Karpas-422 (cell line): Measurements from ENCODE around the gene HS3ST4. TPM values are rescaled to one million over a fixed set of nuclear protein-coding genes. Genes with fewer than 3 reads are reported as not detected.

Experiments
- DNase-seq: peaks from one replicate; pipeline ENCODE4 v3.0.0-alpha.2; 2015
- H2AFZ ChIP-seq: fragments of 200-600 bp; sonication (generic); 2 replicates; pipeline ENCODE4 v1.6.1; 2014; ENCODE audit warnings: antibody characterized with exemption, low read length, mixed read lengths
- H3K27ac ChIP-seq: fragments of 200-600 bp; sonication (generic); 2 replicates; pipeline ENCODE4 v1.5.1; 2014; ENCODE audit warnings: mild to moderate bottlenecking, low read length, moderate library complexity
- H3K27me3 ChIP-seq: fragments of 200-600 bp; sonication (generic); 2 replicates; pipeline ENCODE4 v1.6.1; 2014; ENCODE audit warnings: low read length, mixed read lengths
- H3K36me3 ChIP-seq: fragments of 200-600 bp; sonication (generic); 2 replicates; pipeline ENCODE4 v1.6.1; 2014; ENCODE audit warnings: low read length, mixed read lengths; ENCODE audit not compliant: insufficient read depth
- H3K4me1 ChIP-seq: fragments of 200-600 bp; sonication (generic); 2 replicates; pipeline ENCODE4 v1.6.1; 2014; ENCODE audit warnings: mild to moderate bottlenecking, low read length, mixed read lengths
- H3K4me2 ChIP-seq: fragments of 200-600 bp; sonication (generic); 2 replicates; pipeline ENCODE4 v1.6.1; 2014; ENCODE audit warnings: low read length, low read depth, mild to moderate bottlenecking; ENCODE audit not compliant: poor library complexity, severe bottlenecking
- H3K4me3 ChIP-seq: fragments of 200-600 bp; sonication (generic); 2 replicates; pipeline ENCODE4 v1.5.1; 2014; ENCODE audit warnings: mild to moderate bottlenecking, antibody characterized with exemption, low read length, mixed read lengths
- H3K79me2 ChIP-seq: fragments of 200-600 bp; sonication (generic); 2 replicates; pipeline ENCODE4 v1.6.1; 2014; ENCODE audit warnings: mild to moderate bottlenecking, low read length, mixed read lengths
- H3K9ac ChIP-seq: fragments of 200-600 bp; sonication (generic); 2 replicates; pipeline ENCODE4 v1.6.0; 2014; ENCODE audit warnings: low read length
- H3K9me2 ChIP-seq: fragments of 200-600 bp; sonication (generic), shearing (Covaris generic); replicated peaks from 2 replicates; pipeline ENCODE4 v1.6.0; 2014; ENCODE audit warnings: mild to moderate bottlenecking, low read length, moderate library complexity; ENCODE audit not compliant: insufficient read depth
- H3K9me3 ChIP-seq: fragments of 300-700, 200-600 bp; sonication (generic); 2 replicates; pipeline ENCODE4 v1.6.1; 2014; ENCODE audit warnings: low read length, mixed read lengths
- H4K20me1 ChIP-seq: fragments of 200-600 bp; sonication (generic); 2 replicates; pipeline ENCODE4 v1.6.1; 2014; ENCODE audit warnings: mild to moderate bottlenecking, antibody characterized with exemption, low read length, low read depth; ENCODE audit not compliant: insufficient read depth
- total RNA-seq: library from RNA; depleted of rRNA; stranded (reverse); fragments of >200 nt; shearing (Covaris generic); gene quantifications from 2 replicates; pipeline ENCODE4 v1.2.3, GENCODE V29; 2014; ENCODE audit warnings: low replicate concordance

The HS3ST4 gene
- total RNA-seq, 1 experiment from 2014 or later = not detected

- Histone ChIP-seq H3K4me2 (no peak overlapping the region), H4K20me1 (no peaks in the 10 kb centered on the region), H3K79me2 (no peaks in the 10 kb centered on the region), H3K9me2 (no peaks in the 10 kb centered on the region), H3K9ac (no peak overlapping the region), H3K4me3 (no peak overlapping the region), H3K4me1 (no peaks in the 10 kb centered on the region), H3K36me3 (no peaks in the 10 kb centered on the region), H3K9me3 (no peaks in the 10 kb centered on the region), H3K27me3 (no peaks in the 10 kb centered on the region), H3K27ac (no peak overlapping the region), H2AFZ (no peak overlapping the region)
- no peak for DNase-seq
These were observed 233.7 kb downstream of the HS3ST4 start for GRCh38 chr16:25925421-25925820.

GRCh38 chr16:25931473-25932035 lies 239.8 kb downstream of the HS3ST4 start:
- H2AFZ ChIP-seq = no peak overlapping the region
- no peaks in the 10 kb centered on the region for H3K36me3 ChIP-seq
- no peak overlapping the region for H3K9ac ChIP-seq
- no peak for DNase-seq
- no peak overlapping the region for H3K4me3 ChIP-seq
- H3K4me2 ChIP-seq = no peak overlapping the region
- H3K9me2 ChIP-seq = no peaks in the 10 kb centered on the region
- no peak overlapping the region for H3K27ac ChIP-seq
- H3K79me2 ChIP-seq = no peaks in the 10 kb centered on the region
- H3K9me3 ChIP-seq = no peaks in the 10 kb centered on the region
- H3K27me3 ChIP-seq = no peaks in the 10 kb centered on the region
- H3K4me1 ChIP-seq = no peaks in the 10 kb centered on the region
- no peaks in the 10 kb centered on the region for H4K20me1 ChIP-seq

GRCh38 chr16:25941800-25942499 lies 250.2 kb downstream of the HS3ST4 start:
- no peak overlapping the region for H3K27ac ChIP-seq
- no peak overlapping the region for H3K9ac ChIP-seq
- H3K9me3 ChIP-seq = 0 out of 2 replicates have a peak, but pooled peaks cover 4% of the 10 kb centered on the region
- H3K36me3 ChIP-seq = no peaks in the 10 kb centered on the region
- no peaks in the 10 kb centered on the region for H3K79me2 ChIP-seq
- no peaks in the 10 kb centered on the region for H3K4me1 ChIP-seq
- no peak overlapping the region for H3K4me3 ChIP-seq
- no peak for DNase-seq
- H2AFZ ChIP-seq = no peak overlapping the region
- H3K27me3 ChIP-seq = no peaks in the 10 kb centered on the region
- H3K4me2 ChIP-seq = no peak overlapping the region
- H4K20me1 ChIP-seq = no peaks in the 10 kb centered on the region
- H3K9me2 ChIP-seq = no peaks in the 10 kb centered on the region

GRCh38 chr16:25950586-25951281 lies 259.0 kb downstream of the HS3ST4 start:
- no peak for DNase-seq
- Histone ChIP-seq H3K27me3 (no peaks in the 10 kb centered on the region), H3K79me2 (no peaks in the 10 kb centered on the region), H3K4me3 (no peak overlapping the region), H3K9me2 (no peaks in the 10 kb centered on the region), H3K4me1 (no peaks in the 10 kb centered on the region), H3K4me2 (no peak overlapping the region), H2AFZ (no peak overlapping the region), H3K27ac (no peak overlapping the region), H3K9me3 (no peaks in the 10 kb centered on the region), H3K36me3 (no peaks in the 10 kb centered on the region), H3K9ac (no peak overlapping the region), H4K20me1 (no peaks in the 10 kb centered on the region)

- Histone ChIP-seq H3K9me2 (no peaks in the 10 kb centered on the region), H3K36me3 (no peaks in the 10 kb centered on the region), H3K4me1 (no peaks in the 10 kb centered on the region), H3K27me3 (no peaks in the 10 kb centered on the region), H3K9me3 (no peaks in the 10 kb centered on the region), H3K27ac (no peak overlapping the region), H2AFZ (no peak overlapping the region), H4K20me1 (no peaks in the 10 kb centered on the region), H3K9ac (no peak overlapping the region), H3K4me3 (no peak overlapping the region), H3K4me2 (no peak overlapping the region), H3K79me2 (no peaks in the 10 kb centered on the region)
- DNase-seq = no peak
These were observed 260.2 kb downstream of the HS3ST4 start for GRCh38 chr16:25951999-25952398.

- no peak for DNase-seq
- no peaks in the 10 kb centered on the region for H3K79me2 ChIP-seq
- H3K9me2 ChIP-seq = no peaks in the 10 kb centered on the region
- no peaks in the 10 kb centered on the region for H3K27me3 ChIP-seq
- no peaks in the 10 kb centered on the region for H3K36me3 ChIP-seq
- no peaks in the 10 kb centered on the region for H4K20me1 ChIP-seq
- no peak overlapping the region for H3K4me2 ChIP-seq
- no peaks in the 10 kb centered on the region for H3K4me1 ChIP-seq
- H3K4me3 ChIP-seq = no peak overlapping the region
- H3K9ac ChIP-seq = no peak overlapping the region
- H2AFZ ChIP-seq = no peak overlapping the region
- H3K9me3 ChIP-seq = no peaks in the 10 kb centered on the region
- H3K27ac ChIP-seq = no peak overlapping the region
These were observed 261.2 kb downstream of the HS3ST4 start for GRCh38 chr16:25952983-25953382.

- no peaks in the 10 kb centered on the region for H3K27me3 ChIP-seq
- no peaks in the 10 kb centered on the region for H3K9me3 ChIP-seq
These were observed 265.9 kb downstream of the HS3ST4 start for GRCh38 chr16:25957707-25958106.

GRCh38 chr16:25959221-25959620 lies 267.5 kb downstream of the HS3ST4 start:
- H3K4me2 ChIP-seq = no peak overlapping the region
- H3K36me3 ChIP-seq = no peaks in the 10 kb centered on the region
- H3K4me1 ChIP-seq = no peaks in the 10 kb centered on the region
- no peaks in the 10 kb centered on the region for H3K9me2 ChIP-seq
- no peaks in the 10 kb centered on the region for H3K9me3 ChIP-seq
- no peak for DNase-seq
- no peak overlapping the region for H3K27ac ChIP-seq
- no peaks in the 10 kb centered on the region for H3K27me3 ChIP-seq
- no peak overlapping the region for H2AFZ ChIP-seq
- no peaks in the 10 kb centered on the region for H3K79me2 ChIP-seq
- H3K9ac ChIP-seq = no peak overlapping the region
- H4K20me1 ChIP-seq = no peaks in the 10 kb centered on the region
- H3K4me3 ChIP-seq = no peak overlapping the region

More at GRCh38 chr16:25957707-25958106, 265.9 kb downstream of the HS3ST4 start:
- no peak for DNase-seq
- Histone ChIP-seq H3K9ac (no peak overlapping the region), H3K4me2 (no peak overlapping the region), H3K4me3 (no peak overlapping the region), H4K20me1 (no peaks in the 10 kb centered on the region), H3K9me2 (no peaks in the 10 kb centered on the region), H3K27ac (no peak overlapping the region), H3K4me1 (no peaks in the 10 kb centered on the region), H3K79me2 (no peaks in the 10 kb centered on the region), H2AFZ (no peak overlapping the region), H3K36me3 (no peaks in the 10 kb centered on the region)
